NCI-H1930 (cell line): Measurements from ENCODE around the gene MOK.
"Not testable (repeated sequence)": the region's sequence is repeated elsewhere in the genome, so short reads cannot be mapped to it uniquely, and the experiment has no call there.

ENCODE experiments used
- DNase-seq, 2 experiments: peaks; one replicate each; lab custom pipeline; 2025; lab: John Stamatoyannopoulos, UW

MOK gene, protein sequence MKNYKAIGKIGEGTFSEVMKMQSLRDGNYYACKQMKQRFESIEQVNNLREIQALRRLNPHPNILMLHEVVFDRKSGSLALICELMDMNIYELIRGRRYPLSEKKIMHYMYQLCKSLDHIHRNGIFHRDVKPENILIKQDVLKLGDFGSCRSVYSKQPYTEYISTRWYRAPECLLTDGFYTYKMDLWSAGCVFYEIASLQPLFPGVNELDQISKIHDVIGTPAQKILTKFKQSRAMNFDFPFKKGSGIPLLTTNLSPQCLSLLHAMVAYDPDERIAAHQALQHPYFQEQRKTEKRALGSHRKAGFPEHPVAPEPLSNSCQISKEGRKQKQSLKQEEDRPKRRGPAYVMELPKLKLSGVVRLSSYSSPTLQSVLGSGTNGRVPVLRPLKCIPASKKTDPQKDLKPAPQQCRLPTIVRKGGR

GRCh38 chr14:102304611-102305506 lies at the start of gene MOK:
Gene MOK, minus strand, starts transcription at chr14:102305164. Its CDS starts 196 bp downstream, at chr14:102304968.
- DNase-seq: peak; percentile 93 to 95

DNA sequence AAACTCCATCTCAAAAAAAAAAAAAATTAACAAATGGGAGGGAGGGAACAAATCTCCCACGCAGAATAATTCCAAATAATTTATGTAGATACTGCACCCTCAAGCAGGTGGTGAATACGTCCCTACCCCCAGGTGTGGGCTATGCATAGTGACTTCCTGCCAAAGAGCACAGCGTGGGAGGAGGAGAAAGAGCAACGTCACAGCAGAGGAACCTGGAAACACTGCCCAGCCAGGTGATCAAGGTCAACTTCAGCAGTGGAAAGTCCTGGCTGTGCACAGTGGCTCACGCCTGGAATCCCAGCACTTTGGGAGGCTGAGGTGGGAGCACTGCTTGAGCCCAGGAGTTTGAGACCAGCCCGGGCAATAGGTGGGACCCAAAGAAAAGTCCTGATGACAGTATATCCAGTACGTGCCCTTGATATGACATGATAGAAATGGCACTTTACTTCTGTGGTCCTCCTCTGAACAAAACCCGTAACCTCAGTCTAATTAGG lies 48.2 kb upstream of the MOK start:
- no peak for DNase-seq

DNA sequence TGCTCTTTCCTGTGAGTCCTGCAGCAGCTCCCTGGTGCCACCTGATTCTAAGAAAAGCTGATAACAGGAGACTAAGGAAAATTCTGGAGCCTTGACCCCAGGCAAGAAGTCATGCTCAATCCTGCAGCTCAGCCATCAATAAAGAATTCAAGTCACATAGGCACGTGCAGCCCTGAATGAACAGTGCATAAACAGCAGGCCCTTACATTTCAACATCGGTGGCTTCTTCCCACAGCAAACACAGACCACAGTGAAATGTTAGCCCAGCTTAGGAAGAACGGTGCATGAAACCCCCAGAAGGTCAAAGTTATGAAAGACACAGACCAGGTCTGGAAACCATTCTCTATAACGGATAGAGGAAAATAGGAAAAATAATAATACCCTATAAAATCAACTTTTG lies 47.2 kb upstream of the MOK start:
- no peak for DNase-seq

DNA sequence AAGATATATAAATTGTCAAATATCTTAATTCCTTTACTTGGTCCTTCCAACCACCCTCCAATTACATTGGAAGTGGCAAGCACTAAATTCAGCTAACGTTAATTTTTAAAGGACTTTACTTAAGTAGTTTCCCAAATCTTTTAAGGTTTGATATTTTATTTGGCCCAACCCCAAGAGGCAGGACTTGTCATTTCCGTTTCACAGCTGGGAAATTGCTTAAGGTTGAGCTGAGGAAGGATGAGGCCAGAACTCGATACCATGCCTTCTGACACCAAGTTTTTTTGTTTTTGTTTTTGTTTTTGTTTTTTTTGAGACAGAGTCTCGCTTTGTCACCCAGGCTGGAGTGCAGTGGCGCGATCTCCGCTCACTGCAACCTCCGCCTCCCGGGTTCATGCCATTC lies 46.6 kb upstream of the MOK start:
- not testable (repeated sequence) for DNase-seq

DNA sequence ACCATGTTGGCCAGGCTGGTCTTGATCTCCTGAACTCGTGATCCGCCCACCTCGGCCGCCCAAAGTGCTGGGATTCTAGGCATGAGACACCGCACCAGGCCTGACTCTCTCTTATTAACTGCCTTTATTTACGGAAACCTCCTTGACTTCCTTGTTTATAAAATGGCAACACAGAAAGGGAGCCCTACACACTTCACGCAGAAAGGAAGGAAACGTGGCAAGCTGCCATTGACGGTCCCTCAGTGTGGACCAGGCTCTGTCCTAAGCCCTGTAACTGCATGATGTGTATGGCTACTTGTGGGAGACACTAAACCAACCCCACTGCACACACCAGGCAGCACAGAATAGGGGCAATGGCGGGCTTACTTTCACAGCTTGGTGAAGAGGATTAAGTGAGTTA lies 46.1 kb upstream of the MOK start:
- DNase-seq: no peak

DNA sequence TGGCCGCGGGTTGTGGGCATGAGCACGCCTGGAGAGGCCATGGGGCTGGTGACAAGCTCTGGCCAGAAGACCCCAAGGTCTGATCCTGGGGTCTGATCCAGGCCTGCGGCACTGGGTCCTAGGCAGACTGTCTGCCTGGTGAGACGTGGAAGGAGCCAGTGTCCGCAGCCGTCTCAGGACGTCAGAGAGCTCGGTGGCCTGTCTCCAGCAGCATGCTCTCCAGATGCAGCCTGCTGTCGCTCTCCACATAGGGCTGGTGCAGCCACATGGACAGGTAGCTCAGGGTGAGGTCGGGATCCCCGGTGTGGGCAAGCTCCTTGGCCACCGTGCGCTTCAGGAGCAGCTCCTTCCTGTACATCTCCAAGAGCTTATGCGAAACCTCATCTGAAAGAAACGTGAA lies 43.4 kb upstream of the MOK start:
- DNase-seq: no peak

GRCh38 chr14:102346645-102347044 lies 41.7 kb upstream of the MOK start:
- DNase-seq: no peak

DNA sequence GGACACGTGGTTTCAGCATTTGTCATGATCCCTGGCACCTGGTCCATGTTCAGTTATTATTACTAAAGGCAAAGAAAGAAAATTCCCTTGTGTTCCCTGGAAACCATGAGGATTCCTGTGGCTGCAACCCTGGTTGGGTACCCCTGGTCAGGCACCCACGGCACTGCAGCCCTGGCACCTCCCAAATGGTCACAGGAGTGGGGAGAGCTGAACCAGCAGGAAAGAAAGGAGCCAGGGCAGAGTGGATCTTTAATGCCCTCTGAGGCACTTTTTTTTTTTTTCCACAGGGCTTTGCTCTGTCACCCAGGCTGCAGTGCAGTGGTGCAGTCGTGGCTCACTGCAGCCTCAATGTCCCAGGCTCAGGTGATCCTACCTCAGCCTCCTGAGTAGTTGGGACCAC lies 40.3 kb upstream of the MOK start:
- no peak for DNase-seq

DNA sequence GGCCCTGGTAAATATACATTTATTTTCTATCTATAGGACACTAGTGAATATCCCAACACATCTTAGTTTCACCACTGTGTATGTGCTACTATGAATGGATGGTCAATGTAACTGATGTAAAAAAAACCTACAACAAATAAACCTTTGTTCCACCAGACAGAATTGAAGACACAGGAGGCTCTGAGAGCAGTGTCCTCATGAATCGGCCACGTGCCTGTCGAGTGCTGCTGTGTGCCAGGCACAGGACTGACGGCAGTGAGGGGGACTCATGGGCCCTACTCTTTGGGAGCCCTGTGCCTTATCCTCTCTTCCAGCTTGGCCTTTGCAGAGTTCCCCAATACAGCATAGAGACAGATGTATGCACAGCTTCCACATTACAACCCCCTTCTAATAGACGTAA lies 39.5 kb upstream of the MOK start:
- no peak for DNase-seq

GRCh38 chr14:102344084-102344483 lies 39.1 kb upstream of the MOK start:
- DNase-seq: no peak

- no peak for DNase-seq
Observed at GRCh38 chr14:102342238-102342637, 37.3 kb upstream of the MOK start.

GRCh38 chr14:102341566-102341965 lies 36.6 kb upstream of the MOK start:
- no peak for DNase-seq

- DNase-seq: no peak
Observed at GRCh38 chr14:102338724-102339123, 33.8 kb upstream of the MOK start.

GRCh38 chr14:102335163-102335562 lies 30.2 kb upstream of the MOK start:
- no peak for DNase-seq

- DNase-seq: no peak
Observed at GRCh38 chr14:102333795-102334705, 29.1 kb upstream of the MOK start.

- no peak for DNase-seq
Observed at GRCh38 chr14:102333390-102333789, 28.4 kb upstream of the MOK start.

DNA sequence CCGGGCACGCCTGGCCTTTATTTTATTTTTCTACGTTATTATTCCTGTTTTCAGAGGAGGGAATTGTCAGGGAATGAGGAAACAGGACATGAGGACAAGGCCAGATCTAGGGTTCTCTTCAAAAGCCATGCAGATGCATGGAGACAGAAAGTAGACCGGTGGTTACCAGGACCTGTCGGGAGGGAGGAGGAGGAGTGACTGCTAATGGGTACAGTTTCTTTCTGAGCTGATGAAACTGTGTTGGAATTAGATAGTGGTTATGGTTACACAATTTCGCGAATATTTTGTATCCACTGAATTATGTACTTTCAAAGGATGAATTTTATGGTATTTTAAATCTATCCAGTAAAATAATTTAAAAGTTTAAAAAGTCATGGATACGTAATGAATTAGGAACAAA lies 25.8 kb upstream of the MOK start:
- DNase-seq: no peak

- DNase-seq: not testable (repeated sequence)
Observed at GRCh38 chr14:102329381-102329780, 24.4 kb upstream of the MOK start.

- no peak for DNase-seq
Observed at GRCh38 chr14:102326583-102326982, 21.6 kb upstream of the MOK start.

DNA sequence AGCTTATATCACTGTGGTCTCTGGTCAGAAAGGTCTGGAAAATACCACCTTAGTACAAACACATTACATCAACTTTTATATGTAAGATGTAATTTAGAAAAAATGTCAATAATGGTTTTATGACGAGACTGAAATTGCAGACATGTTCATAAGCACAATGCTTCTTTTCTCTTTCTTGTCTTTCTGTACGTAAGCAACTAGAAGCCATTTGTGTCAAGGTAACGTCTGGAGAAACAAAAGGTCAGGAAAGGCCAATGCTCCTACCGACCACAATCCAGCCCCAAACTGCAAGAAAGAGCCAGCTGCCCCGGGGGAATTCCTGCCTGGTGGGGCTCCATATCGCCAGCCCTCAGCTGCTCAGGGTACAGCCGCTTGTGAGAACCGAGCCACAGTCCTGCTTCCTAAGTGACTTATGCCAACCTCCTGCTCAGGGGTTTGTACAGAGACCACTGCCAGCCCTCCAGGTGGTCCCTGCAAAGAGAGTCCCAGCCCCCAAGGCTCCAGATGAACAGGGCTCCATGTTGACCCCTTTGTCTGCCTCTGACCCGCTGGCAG lies 20.9 kb upstream of the MOK start:
- DNase-seq: no peak

- DNase-seq: peak; percentile 20 to 29
Observed at GRCh38 chr14:102323102-102323501, 18.1 kb upstream of the MOK start.
